Upper lobe of left lung (tissue), 6 donors: ENCODE results near the gene GBF1. TPM values are rescaled to one million over a fixed set of nuclear protein-coding genes. Genes with fewer than 3 reads are reported as not detected.

Source experiments
- ATAC-seq, 2 donors: fragments of 200-7000 bp; cut with Tn5 transposase; one replicate each; pipeline ENCODE4 v1.9.1; 2022; ENCODE audit warnings: mild to moderate bottlenecking in 2 of 2, moderate library complexity in 2 of 2; ENCODE audit not compliant: low FRiP score in 2 of 2
- DNase-seq, 2 donors: peaks; one replicate each; pipeline ENCODE4 v3.0.0-alpha.2; 2019 to 2020
- H3K27ac ChIP-seq, 4 donors: fragments of 200-600 bp; sonication (generic); one replicate each; pipeline ENCODE4 v1.5.1; 2016 to 2019
- H3K27me3 ChIP-seq, 4 donors: fragments of 200-600 bp; sonication (generic); one replicate each; pipeline ENCODE4 v1.5.1; 2017 to 2019
- H3K36me3 ChIP-seq, 4 donors: fragments of 200-600 bp; sonication (generic); one replicate each; pipeline ENCODE4 v1.5.1; 2016 to 2019
- H3K4me1 ChIP-seq, 4 donors: fragments of 200-600 bp; sonication (generic); one replicate each; pipeline ENCODE4 v1.5.1; 2018 to 2019
- H3K4me3 ChIP-seq, 4 donors: fragments of 200-600 bp; sonication (generic); one replicate each; pipeline ENCODE4 v1.5.1; 2017 to 2019; ENCODE audit warnings: mild to moderate bottlenecking in 2 of 4, moderate library complexity in 1 of 4
- H3K9me3 ChIP-seq, 4 donors: fragments of 200-600 bp; sonication (generic); one replicate each; pipeline ENCODE4 v1.5.1; 2018 to 2019
- CTCF ChIP-seq, 6 experiments: fragments of 450-650 bp in 4 of 6; fragments of 200-600 bp in 2 of 6; sonication (generic) in 2 of 6; IDR thresholded peaks; one replicate each; pipeline ENCODE4 v1.5.1; 2016 to 2019; ENCODE audit warnings: antibody characterized with exemption in 6 of 6
- EP300 ChIP-seq, 4 donors: sonication (generic); formaldehyde crosslinking; IDR thresholded peaks; one replicate each; pipeline ENCODE4 v1.5.1; 2017; ENCODE audit warnings: antibody characterized with exemption in 4 of 4, control low read depth in 2 of 4
- POLR2A ChIP-seq, 4 donors: fragments of 450-650 bp; IDR thresholded peaks; one replicate each; pipeline ENCODE4 v1.5.1; 2016 to 2017; ENCODE audit warnings: antibody characterized with exemption in 4 of 4, mild to moderate bottlenecking in 2 of 4
- POLR2AphosphoS5 ChIP-seq, 2 donors: sonication (generic); formaldehyde crosslinking; IDR thresholded peaks; one replicate each; pipeline ENCODE4 v1.5.1; 2017; ENCODE audit warnings: antibody characterized with exemption in 2 of 2
- WGBS, 2 donors: methylation state at CpG; one replicate each; pipeline ENCODE4 v1.1.5; 2017 to 2018; 5-methylcytosine and 5-hydroxymethylcytosine counted together
- total RNA-seq, 6 donors: library from RNA; depleted of rRNA in 4 of 6; stranded (reverse); fragments of >200 nt in 4 of 6; gene quantifications; one replicate each; pipeline versions ENCODE4 v1.1.0 to v1.2.1, GENCODE V29; 2016 to 2021
- donor health status: DM: no; HTN: no; CAD: no; lungs with moderate emphysema.
- donor health status: DM: no; HTN: yes; CAD: no; lungs with severe emphysema.

Gene GBF1
- total RNA-seq, 6 donors from 2014 or later = 36.7 to 59.7 (median 44.4) TPM

DNA sequence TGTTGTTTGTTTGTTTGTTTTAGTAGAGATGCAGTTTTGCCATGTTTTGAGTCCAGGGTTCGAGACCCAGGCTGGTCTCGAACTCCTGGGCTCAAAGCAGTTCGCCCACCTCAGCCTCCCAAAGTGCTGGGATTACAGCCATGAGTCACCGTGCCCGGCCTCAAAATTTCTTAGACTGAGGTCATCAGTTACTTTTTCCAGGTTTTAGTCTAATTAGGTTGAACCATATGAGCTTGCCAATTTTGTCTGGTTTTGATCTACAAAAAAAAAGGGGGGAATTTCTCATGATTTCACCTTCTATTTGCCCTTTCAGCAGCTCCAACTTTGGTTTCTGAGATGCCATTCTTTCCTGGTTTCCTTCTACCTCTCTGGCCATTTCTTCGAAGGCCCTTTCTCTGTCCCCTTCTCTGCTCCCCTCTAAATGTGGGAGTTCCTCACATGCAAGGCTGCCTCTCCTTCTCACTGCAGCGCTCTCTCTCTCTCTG is 181.5 kb downstream of the GBF1 start:
- TF ChIP-seq POLR2A (IDR thresholded peaks at IDR 0.05) = no peak
- no peak for TF ChIP-seq CTCF (IDR thresholded peaks at IDR 0.05)
- no peak for TF ChIP-seq EP300 (IDR thresholded peaks at IDR 0.05)
- TF ChIP-seq POLR2AphosphoS5 (IDR thresholded peaks at IDR 0.05) = no peak
- WGBS, 2 donors = 89 to 92% methylated on average over 7 of the region's 7 CpGs
- peaks cover 0 to 22% (median 20%) of the 10 kb centered on the region in 4 donors for H3K36me3 ChIP-seq
- H3K27me3 ChIP-seq = no peaks in the 10 kb centered on the region
- DNase-seq = no peak
- peaks cover 16 to 34% (median 22%) of the 10 kb centered on the region in 4 donors for H3K4me1 ChIP-seq
- H3K27ac ChIP-seq = no peak overlapping the region
- H3K9me3 ChIP-seq = no peaks in the 10 kb centered on the region
- ATAC-seq = no peak
- no peak overlapping the region for H3K4me3 ChIP-seq

DNA sequence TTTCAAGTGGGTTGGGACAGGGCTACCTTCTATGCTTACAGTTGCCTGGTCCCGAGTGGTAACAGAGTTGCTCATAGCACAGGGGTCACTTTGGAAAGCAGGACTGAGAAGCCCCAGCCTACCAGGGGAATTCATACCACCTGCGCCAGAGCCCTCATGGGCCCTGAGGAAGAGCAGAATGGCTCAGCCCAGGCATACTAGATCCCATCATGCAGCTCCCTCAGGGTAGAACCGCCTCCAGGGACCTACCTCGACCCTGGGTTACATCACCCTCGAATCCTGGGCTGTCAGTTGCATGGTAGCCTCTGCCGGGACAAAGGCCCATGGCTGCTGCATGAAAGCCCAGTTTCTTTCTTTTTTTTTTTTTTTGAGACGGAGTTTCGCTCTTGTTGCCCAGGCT is 184.1 kb downstream of the GBF1 start:
- ATAC-seq = no peak
- no peaks in the 10 kb centered on the region for H3K9me3 ChIP-seq

GRCh38 chr10:102431452-102432124 is 186.3 kb downstream of the GBF1 start:
- Histone ChIP-seq H3K27ac (peak overlapping the region; percentile 68 to 94 (median 88)), H3K36me3 (no peaks in the 10 kb centered on the region), H3K4me1 (peaks cover 22 to 43% (median 41%) of the 10 kb centered on the region in 4 donors), H3K4me3 (peak overlapping the region; percentile 74 to 94 (median 86)), H3K27me3 (no peaks in the 10 kb centered on the region), H3K9me3 (no peaks in the 10 kb centered on the region)
- TF ChIP-seq EP300 (IDR thresholded peaks at IDR 0.05) = no peak
- no peak for TF ChIP-seq POLR2AphosphoS5 (IDR thresholded peaks at IDR 0.05)
- no peak for TF ChIP-seq CTCF (IDR thresholded peaks at IDR 0.05)
- 22 to 24% methylated on average over 3 to 4 of the region's 4 CpGs for WGBS, 2 donors
- ATAC-seq (no peak), DNase-seq (no peak)

More for the DNA sequence above, 184.1 kb downstream of the GBF1 start:
- DNase-seq = no peak
- no peaks in the 10 kb centered on the region for H3K27me3 ChIP-seq
- H3K4me3 ChIP-seq = no peak overlapping the region
- peaks cover 13 to 25% (median 23%) of the 10 kb centered on the region in 4 donors for H3K4me1 ChIP-seq
- no peak overlapping the region for H3K27ac ChIP-seq
- H3K36me3 ChIP-seq = peaks cover 0 to 8% (median 5%) of the 10 kb centered on the region in 4 donors
- 83 to 90% methylated on average over 6 to 8 of the region's 8 CpGs for WGBS, 2 donors
- TF ChIP-seq EP300 (IDR thresholded peaks at IDR 0.05) = no peak
- no peak for TF ChIP-seq POLR2AphosphoS5 (IDR thresholded peaks at IDR 0.05)
- TF ChIP-seq POLR2A (IDR thresholded peaks at IDR 0.05) = no peak
- TF ChIP-seq CTCF (IDR thresholded peaks at IDR 0.05) = no peak

Other genes with a start within 250 kb of the GBF1 start
- gene ARMH3, start 189.4 kb upstream of the GBF1 start, total RNA-seq = 10 to 100 TPM; 14.4 to 39.8 (median 25.5) TPM
- 10 to 100 TPM; 20.2 to 39.2 (median 30.1) TPM for gene HPS6, start 180.2 kb upstream of the GBF1 start, total RNA-seq
- gene LDB1, start 125.2 kb upstream of the GBF1 start, total RNA-seq = 100 to 1,000 TPM in 1 of 6 donors, 10 to 100 TPM in 5; 31.5 to 243 (median 54.9) TPM
- 10 to 100 TPM; 29.3 to 57.6 (median 40.3) TPM for gene PPRC1, start 112.5 kb upstream of the GBF1 start, total RNA-seq
- gene NOLC1, start 93.1 kb upstream of the GBF1 start, total RNA-seq = 10 to 100 TPM; 21.4 to 72.8 (median 44.3) TPM
- 1 to 10 TPM in 2 of 6 donors, under 1 TPM in 1, not detected in 3; 0.46 to 2.7 (median 1.1) TPM for gene ELOVL3, start 19.2 kb upstream of the GBF1 start, total RNA-seq
- under 1 TPM in 1 of 6 donors, not detected in 5; 0.61 TPM for gene PITX3, start 4.0 kb upstream of the GBF1 start, total RNA-seq
- gene NFKB2, start 150.2 kb downstream of the GBF1 start, total RNA-seq = 10 to 100 TPM; 31.2 to 67.6 (median 41.2) TPM
- 10 to 100 TPM in 2 of 6 donors, 1 to 10 TPM in 4; 1.1 to 28.3 (median 3.5) TPM for gene PSD, start 173.3 kb downstream of the GBF1 start, total RNA-seq
- gene FBXL15, start 175.3 kb downstream of the GBF1 start, total RNA-seq = 10 to 100 TPM; 18.5 to 70.2 (median 26.8) TPM
- 10 to 100 TPM; 33.1 to 67.1 (median 46.5) TPM for gene CUEDC2, start 187.0 kb downstream of the GBF1 start, total RNA-seq
- 10 to 100 TPM in 5 of 6 donors, 1 to 10 TPM in 1; 5.9 to 27.5 (median 15.1) TPM for gene C10orf95, start 206.0 kb downstream of the GBF1 start, total RNA-seq